G401.6 (cell line): Measurements from ENCODE around the gene IRF2BPL.
"Not testable (repeated sequence)": the region's sequence is repeated elsewhere in the genome, so short reads cannot be mapped to it uniquely, and the experiment has no call there.

Source experiments
- FAIRE-seq: peaks from 2 replicates; lab custom pipeline; 2012; peaks lifted over from hg19 to GRCh38; lab: Jason Lieb, UNC

Gene IRF2BPL

GRCh38 chr14:77033622-77034589, 5.4 kb upstream of the IRF2BPL start:
- peak; percentile 34 for FAIRE-seq

DNA sequence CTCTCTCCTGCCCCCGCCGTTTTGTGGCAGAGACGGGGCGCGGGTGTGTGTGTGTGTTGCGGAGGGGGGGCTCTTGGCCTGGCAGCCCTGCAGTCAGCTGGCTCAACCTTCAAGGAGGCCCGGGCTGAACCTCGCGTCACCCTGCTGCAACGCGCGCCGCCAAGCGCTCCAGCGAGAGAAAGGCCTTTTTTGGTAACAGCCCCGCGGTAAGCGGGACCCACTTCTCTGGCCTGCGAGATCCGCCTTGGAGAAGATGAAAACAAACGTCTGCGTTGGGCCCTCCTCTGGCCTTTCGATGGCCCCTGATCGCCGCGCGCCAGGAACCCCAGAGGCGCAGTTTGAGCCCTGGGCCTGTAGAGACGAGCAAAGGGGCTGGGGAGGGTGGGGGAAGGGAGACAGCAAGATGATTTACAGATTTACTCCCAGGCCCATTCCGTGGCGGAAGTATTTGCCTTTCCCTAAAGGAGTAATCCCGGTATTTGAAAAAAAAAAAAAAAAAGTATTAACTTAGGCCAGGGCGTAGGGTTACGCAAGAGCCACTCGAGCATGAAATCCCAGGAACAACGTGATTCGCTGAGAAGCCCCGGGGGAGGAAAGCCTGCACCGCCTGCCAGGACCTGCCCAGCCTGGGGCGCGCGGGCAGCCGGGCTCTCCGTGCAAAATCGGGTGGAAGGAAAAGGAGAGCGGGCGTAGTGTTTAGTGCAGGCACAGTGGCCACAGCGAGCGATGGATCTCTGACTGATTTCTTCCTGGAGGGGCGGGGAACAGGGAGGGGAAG, 4.5 kb upstream of the IRF2BPL start:
- peak; percentile 82 for FAIRE-seq

- FAIRE-seq, result no peak
Observed at GRCh38 chr14:77032491-77032843, 4.0 kb upstream of the IRF2BPL start.

DNA sequence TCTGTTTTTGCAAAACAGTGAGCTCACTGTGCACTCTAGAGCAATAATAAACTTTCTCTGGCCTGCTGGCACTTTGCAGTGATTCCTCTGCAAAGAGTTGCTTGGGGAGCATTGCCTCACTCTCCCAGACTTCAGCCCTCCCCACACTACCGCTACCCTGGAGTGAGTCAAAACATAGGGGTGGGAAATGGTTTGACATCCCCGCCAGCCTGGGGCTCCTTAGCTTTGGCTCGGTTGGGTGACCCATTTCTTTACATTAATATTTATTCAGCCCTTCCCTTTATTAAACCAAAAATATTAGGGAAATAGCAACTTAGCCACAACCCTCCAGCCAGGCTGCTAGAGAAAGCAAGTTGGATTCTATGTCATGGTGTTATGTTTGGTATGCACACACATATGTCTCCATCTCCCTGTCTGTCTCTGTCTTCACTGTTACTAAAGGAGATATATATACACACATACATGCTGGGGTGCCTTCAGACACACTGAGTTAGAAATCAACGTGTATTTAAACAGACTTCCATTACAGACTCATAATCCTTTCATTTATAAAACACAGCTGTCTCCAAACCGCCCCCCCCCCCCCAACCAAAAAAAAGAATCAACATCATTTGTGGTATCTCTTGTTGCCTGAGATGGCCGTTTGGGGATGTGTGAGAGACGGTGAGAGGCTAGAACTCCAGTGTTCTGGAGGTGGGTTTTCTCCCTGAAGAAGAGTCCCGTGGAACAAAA, 3.4 kb upstream of the IRF2BPL start:
- no peak for FAIRE-seq

DNA sequence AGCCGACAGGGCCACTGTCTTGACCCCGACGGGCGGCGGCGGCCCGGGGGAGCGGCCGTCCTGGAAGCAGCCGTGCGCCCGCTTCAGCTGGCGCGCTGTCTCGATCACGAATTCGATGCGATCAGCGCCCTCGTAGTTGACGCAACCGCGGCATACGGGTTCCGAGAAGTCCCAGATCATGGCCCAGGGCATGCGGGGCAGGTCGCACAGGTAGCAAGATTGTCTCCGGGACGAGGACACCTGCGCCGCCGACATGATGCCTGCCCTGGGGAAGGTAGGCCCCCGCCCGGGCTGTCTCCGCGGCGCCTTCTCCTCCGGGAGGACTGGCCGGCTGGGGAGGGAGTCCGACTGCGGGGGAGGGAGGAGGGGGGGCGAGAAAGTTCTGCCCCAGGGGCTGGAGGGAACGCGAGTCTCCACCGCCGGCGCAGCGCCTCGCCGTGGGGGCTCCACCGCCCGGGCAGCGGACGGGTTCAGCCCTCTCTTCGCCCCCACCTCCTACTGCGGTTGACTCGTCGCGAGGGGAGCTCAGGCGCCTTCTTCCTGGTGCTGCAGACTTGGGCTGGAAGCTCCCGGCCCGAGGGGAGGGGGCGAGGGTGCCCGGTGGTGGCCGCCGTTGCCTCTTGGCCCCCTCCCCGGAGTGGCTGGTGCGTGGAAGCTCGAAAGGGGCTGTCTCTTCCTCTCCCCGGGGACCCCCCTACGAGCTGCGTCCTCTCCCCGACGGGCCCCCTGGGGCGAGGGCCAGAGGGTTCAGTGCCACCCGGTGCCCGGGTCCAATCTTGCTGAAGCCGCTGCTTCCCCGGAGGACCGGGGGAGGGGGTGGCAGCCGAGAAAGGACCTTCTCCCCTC, 747 bp downstream of the IRF2BPL start:
- FAIRE-seq, result no peak

DNA sequence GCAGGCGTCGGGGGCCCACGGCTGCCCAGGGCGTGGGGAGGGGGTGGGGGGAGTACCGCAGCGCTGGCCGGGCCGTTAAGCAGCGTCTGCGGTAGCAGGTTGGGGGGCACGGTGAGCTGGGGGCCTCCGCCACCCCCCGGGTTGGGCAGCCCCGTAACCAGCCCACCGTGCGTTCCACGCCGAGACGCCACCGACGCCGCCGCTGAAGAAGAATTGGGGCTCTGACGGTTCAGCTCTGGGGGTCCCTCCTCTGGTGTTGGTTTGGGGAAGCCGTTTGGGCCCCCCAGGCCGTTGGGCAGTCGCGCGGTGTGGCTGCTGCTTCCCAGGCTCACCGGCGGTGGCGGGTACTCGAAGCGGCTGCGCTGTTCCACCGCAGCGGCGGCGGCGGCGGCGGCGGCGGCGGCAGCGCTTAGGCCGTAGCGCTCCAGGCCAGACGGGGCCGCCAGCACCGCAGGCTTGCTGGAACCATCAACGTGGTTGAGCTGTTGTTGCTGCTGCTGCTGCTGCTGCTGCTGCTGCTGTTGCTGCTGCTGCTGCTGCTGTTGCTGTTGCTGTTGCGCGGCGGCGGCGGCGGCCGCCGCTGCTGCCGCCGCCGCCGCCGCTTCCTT, 1.5 kb downstream of the IRF2BPL start:
- no peak for FAIRE-seq

DNA sequence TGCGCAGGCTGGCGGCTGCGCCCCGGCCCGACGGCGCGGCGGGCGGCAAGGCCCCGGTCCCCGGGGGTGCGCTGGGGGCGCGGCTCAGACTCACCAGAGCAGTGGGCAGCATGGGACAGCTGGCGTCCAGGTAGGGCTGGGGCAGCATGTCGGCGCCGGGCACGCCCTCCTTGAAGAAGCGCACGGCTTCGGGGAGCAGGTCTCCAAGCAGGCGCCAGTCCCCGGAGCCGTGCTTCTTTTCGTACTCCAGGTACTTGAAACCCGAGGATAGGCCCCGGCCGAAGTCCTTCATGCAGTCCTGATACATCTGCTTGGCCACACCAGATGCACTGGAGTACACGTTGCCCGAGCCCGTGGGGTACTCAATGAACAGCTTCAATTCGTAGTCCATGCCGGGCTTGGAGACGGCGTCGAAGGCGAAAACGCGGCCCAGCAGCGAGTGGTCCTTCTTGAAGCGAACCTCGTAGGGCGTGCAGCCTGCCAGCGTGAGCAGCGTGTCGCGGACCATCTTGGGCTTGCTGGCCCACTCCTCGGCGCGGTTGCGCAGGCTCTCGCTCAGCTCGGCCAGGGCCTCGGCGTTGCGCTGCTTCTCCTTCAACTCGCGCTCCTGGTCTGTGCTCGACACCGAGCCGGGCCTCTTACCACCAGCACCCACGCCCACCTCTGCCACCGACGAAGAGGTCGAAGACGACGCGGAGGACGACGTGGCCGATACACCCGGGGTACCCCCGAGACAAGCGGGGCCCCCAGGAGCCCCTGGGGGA, 2.2 kb downstream of the IRF2BPL start:
- no peak for FAIRE-seq

GRCh38 chr14:77025744-77026165, 2.8 kb downstream of the IRF2BPL start:
- FAIRE-seq, result no peak

DNA sequence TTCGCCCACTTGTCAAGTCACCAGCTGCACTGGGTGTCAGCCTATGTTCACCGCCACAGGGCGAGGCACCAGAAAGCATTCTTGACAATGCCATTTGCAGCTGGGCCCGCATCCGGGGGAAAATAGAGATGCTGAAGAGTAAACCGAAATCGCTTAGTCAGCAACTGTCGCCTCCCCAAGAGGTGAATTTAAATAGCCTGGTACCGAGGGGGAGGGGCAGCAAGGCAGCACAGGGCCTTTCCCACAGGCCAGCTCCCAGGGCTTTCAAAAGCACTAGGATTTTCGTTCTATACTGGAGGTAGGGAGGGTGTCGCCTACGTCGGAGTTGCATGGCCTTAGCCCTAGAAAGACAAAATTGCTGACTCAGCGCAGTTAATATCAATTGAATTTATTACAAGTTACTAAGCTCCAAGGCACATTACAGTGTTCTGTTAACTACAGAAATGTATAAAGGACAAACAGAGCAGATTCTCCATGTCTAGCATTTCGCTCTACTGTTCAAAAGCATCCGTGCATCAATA, 4.3 kb downstream of the IRF2BPL start:
- no peak for FAIRE-seq

DNA sequence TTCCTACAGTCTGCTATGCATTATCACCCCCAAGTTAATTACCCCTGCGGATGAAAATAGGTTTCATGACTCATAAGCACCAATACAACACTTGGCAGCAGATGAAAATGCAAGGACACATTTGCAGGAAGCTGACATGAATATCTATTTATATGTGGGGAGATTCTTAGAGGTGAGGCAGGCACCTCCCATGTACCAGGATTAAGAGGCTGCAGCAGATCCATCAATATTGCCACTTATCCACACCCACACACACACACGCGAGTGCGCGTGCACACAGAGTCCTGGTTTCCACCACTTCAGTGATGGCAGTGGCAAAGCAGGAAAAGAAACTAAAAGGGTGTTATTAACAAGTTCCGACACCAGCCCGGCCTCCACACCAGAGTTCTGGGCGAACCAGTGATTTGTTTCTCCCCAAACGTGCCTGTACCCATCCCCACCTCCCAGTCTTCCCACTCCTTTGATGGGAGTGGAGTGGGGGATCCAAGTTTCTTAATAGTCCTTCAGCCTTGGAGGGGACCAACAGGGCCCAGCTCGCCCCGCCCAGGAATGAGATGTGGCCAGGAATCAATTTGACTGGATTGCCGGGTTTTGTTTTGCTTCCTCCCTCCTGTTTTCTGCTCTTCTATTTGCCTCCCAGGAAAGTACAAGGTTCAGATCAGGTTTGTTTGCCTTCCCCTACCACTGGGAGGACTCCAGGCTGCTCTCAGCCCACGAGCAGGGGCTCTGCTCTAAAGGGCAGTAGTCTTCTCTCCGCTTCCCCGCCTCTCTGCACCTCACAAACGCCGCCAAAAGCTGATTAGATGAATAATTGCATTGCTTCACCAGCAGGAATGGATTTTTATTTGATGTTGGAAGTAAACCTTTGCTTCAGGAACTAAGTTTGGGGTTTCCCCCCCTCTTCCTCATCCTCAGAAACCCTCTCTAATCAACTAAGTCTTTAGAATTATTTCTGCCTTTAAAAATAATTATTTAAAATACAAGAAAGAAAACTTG, 5.2 kb downstream of the IRF2BPL start:
- FAIRE-seq, result peak; percentile 93

DNA sequence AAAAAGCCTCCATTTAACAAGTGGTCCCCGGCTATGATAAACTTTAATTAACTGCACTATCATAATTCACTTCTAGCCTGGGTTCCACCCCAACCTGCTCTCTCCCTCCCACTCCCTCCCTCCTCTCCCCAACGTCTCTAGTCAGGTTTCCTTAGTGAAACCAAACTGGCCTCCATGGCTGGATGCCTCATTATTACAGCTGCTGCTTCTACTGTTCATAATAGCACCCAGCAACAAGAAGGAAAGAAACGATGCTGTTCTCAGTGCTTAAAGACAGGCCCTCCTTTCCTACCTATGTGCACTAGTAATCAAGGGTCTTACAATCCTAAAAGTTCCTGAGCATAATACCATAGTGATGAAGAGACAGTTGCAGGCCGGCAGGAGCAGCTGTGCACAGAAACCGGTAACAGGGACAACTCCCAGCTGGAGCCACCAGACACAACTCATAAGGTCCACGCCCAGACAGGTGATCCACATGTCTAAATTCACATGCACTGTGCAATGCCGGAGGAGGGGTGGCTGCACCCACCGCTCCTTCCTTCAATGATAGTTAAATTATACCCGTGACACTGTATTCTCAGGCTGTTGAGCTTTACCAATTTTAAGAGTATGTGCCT, 6.2 kb downstream of the IRF2BPL start:
- FAIRE-seq, result no peak

GRCh38 chr14:77021424-77021823, 7.1 kb downstream of the IRF2BPL start:
- FAIRE-seq, result not testable (repeated sequence)

DNA sequence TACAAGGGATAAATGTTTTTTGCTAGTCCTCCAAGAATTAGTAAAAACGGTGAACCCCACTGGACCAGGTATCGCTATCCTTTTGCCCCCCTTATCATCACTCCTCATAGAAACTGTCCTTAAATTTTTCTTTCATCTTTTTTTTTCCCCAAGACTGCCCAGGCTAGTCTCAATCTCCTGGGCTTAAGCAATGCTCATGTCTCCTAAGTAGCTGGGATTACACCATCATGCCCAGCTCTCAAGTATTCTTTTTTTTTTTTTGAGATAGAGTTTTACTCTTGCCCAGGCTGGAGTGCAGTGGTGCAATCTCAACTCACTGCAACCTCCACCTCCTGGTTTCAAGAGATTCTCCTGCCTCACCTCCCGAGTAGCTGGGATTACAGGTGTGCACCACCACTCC, 9.7 kb downstream of the IRF2BPL start:
- no peak for FAIRE-seq

- no peak for FAIRE-seq
Observed at GRCh38 chr14:77017666-77018065, 10.8 kb downstream of the IRF2BPL start.

DNA sequence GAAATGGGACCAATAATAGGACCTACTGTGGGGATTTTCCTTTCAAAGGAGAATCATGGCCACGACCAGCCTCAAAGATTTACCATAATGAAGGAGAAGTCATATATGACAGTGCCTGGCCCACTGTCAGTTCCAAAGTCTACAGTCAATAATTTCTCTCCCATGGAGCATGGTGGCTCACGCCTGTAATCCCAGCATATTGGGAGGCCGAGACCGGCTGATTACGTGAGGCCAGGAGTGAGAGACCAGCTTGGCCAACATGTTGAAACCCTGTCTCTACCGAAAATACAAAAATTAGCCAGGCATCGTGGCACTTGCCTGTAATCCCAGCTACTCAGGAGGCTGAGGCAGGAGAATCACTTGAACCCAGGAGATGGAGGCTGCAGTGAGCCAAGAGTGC, 13.8 kb downstream of the IRF2BPL start:
- FAIRE-seq, result no peak

- no peak for FAIRE-seq
Observed at GRCh38 chr14:77014004-77014604, 14.4 kb downstream of the IRF2BPL start.

- FAIRE-seq, result no peak
Observed at GRCh38 chr14:77012193-77012765, 16.2 kb downstream of the IRF2BPL start.

DNA sequence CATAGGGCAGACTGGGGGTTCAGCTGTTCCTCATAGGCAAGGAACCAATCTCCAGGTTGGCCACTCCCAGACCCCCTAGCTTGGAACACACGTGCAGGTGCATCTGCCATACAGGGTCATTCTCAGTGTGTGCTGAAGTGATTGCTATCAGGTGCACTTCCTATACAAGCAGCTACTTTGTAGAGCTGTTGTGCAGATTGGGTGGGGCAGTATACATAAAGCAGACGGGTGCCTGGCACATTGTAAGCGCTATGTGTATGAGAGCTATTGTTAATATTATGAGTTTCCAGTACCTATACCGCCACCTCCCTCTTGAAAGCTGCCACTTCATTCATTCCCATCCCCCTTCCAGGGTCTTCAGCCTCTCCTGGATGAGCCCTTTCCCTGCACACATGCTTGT, 17.3 kb downstream of the IRF2BPL start:
- no peak for FAIRE-seq
